SU-DHL-6 (cell line): Measurements from ENCODE around the gene MED31.

Source experiments
- H2AFZ ChIP-seq: fragments of 200-600 bp; sonication (generic); 2 replicates; pipeline ENCODE4 v1.6.1; 2014; ENCODE audit warnings: low read depth, mild to moderate bottlenecking, moderate library complexity, mixed read lengths, antibody characterized with exemption, low read length; ENCODE audit not compliant: severe bottlenecking
- H3F3A ChIP-seq: fragments of 200-600 bp; shearing (Covaris generic); 2 replicates; pipeline ENCODE4 v1.6.0; 2016; ENCODE audit warnings: antibody characterized with exemption, mild to moderate bottlenecking; ENCODE audit not compliant: insufficient read depth
- H3K27ac ChIP-seq: fragments of 200-600 bp; sonication (generic); 2 replicates; pipeline ENCODE4 v1.5.1; 2016; ENCODE audit warnings: low read depth, mild to moderate bottlenecking, low read length, moderate library complexity, mixed read lengths
- H3K27me3 ChIP-seq: fragments of 200-600 bp; sonication (generic), shearing (Covaris generic); 2 replicates; pipeline ENCODE4 v1.6.0; 2014; ENCODE audit warnings: mild to moderate bottlenecking, low read length
- H3K36me3 ChIP-seq: fragments of 200-600 bp; sonication (generic); 2 replicates; pipeline ENCODE4 v1.6.1; 2014; ENCODE audit warnings: mild to moderate bottlenecking, low read length, mixed read lengths
- H3K4me2 ChIP-seq: fragments of 300-600, 200-600 bp; shearing (Covaris generic), sonication (generic); 2 replicates; pipeline ENCODE4 v1.6.0; 2014; ENCODE audit warnings: low read length, low read depth, mild to moderate bottlenecking; ENCODE audit not compliant: poor library complexity, severe bottlenecking
- H3K4me3 ChIP-seq: fragments of 200-600 bp; sonication (generic); 2 replicates; pipeline ENCODE4 v1.5.1; 2014; ENCODE audit warnings: antibody characterized with exemption, low read length, mild to moderate bottlenecking, mixed read lengths; ENCODE audit not compliant: insufficient read depth, poor library complexity, severe bottlenecking
- H3K79me2 ChIP-seq: fragments of 200-600 bp; sonication (generic); 2 replicates; pipeline ENCODE4 v1.6.1; 2014; ENCODE audit warnings: mild to moderate bottlenecking, low read length, moderate library complexity; ENCODE audit not compliant: insufficient read depth
- H3K9ac ChIP-seq: fragments of 200-600 bp; sonication (generic); 2 replicates; pipeline ENCODE4 v1.7.0; 2014; ENCODE audit warnings: mild to moderate bottlenecking, low read length
- H3K9me2 ChIP-seq: fragments of 200-600 bp; sonication (generic); replicated peaks from 2 replicates; pipeline ENCODE4 v1.6.1; 2014; ENCODE audit warnings: low read length; ENCODE audit not compliant: insufficient read depth
- H3K9me3 ChIP-seq: fragments of 200-600 bp; sonication (generic); 2 replicates; pipeline ENCODE4 v1.6.1; 2014; ENCODE audit warnings: low read length, mixed read lengths; ENCODE audit not compliant: insufficient read depth
- H4K20me1 ChIP-seq: fragments of 200-600 bp; sonication (generic); 2 replicates; pipeline ENCODE4 v1.6.1; 2014; ENCODE audit warnings: low read depth, mild to moderate bottlenecking, antibody characterized with exemption, low read length, moderate library complexity, mixed read lengths
- CTCF ChIP-seq: fragments of 200-600 bp; sonication (generic); IDR thresholded peaks from one replicate; pipeline ENCODE4 v1.5.1; 2017; ENCODE audit warnings: antibody characterized with exemption, mild to moderate bottlenecking, low read length, moderate library complexity; ENCODE audit not compliant: insufficient read depth, poor library complexity, severe bottlenecking
- EZH2phosphoT487 ChIP-seq: fragments of 200-600 bp; sonication (generic), shearing (Covaris generic); conservative IDR thresholded peaks from 2 replicates; pipeline ENCODE4 v1.6.1; 2018; ENCODE audit warnings: mild to moderate bottlenecking, antibody characterized with exemption, low read length, moderate library complexity, mixed read lengths

The MED31 gene

DNA sequence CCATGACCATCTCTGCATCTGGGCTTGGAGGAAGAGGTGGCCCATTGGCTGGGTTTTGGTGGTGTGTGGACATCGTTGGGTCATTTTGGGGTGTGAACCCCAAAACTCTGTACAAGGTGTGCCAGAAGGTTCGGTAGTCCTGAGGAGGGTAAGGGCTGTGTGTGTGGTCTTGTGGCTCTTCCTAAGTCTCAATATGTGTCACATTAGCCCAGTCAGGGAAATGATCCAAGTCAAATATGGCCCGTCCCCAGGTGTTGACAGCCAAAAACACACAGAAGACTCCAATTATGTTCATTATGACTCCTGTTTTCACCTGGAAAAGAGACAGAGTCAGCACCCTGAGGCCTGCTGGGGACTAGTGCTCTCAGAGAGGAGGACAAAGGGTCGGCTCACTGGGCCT lies 34.6 kb upstream of the MED31 start:
- Histone ChIP-seq H4K20me1 (no peaks in the 10 kb centered on the region), H3K9me2 (no peaks in the 10 kb centered on the region), H3K9ac (no peak overlapping the region), H3K9me3 (no peaks in the 10 kb centered on the region), H3K4me3 (no peak overlapping the region), H3K79me2 (no peaks in the 10 kb centered on the region), H3K36me3 (no peaks in the 10 kb centered on the region), H3K27ac (no peak overlapping the region), H3F3A (no peaks in the 10 kb centered on the region), H2AFZ (no peak overlapping the region), H3K27me3 (no peaks in the 10 kb centered on the region), H3K4me2 (no peak overlapping the region)
- TF ChIP-seq CTCF (no peak), EZH2phosphoT487 (no peak)

- Histone ChIP-seq H3K9ac (no peak overlapping the region), H3K9me2 (no peaks in the 10 kb centered on the region), H3K27ac (no peak overlapping the region), H3F3A (no peaks in the 10 kb centered on the region), H3K36me3 (no peaks in the 10 kb centered on the region), H3K4me3 (no peak overlapping the region), H4K20me1 (no peaks in the 10 kb centered on the region), H3K9me3 (no peaks in the 10 kb centered on the region), H2AFZ (no peak overlapping the region), H3K4me2 (no peak overlapping the region), H3K27me3 (no peaks in the 10 kb centered on the region), H3K79me2 (no peaks in the 10 kb centered on the region)
- TF ChIP-seq CTCF = no peak
- no peak for TF ChIP-seq EZH2phosphoT487
Observed at GRCh38 chr17:6684881-6685767, 33.7 kb upstream of the MED31 start.

DNA sequence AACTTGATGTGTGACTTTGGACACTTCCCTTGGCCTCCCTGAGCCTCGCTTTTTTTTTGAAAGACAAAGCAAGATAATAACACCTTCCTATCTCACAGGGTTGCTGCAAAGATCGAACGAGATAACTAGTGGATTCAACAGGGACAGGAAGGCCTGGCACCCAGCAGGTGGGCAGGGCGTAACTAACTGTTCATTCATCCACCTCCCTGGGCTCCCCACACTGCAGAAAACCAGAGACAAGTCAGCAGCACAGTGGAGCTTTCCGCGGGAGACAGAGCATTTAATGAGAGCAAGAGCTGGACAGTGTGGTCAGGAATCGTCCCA lies 33.0 kb upstream of the MED31 start:
- Histone ChIP-seq H3K9ac (no peak overlapping the region), H3K36me3 (no peaks in the 10 kb centered on the region), H4K20me1 (no peaks in the 10 kb centered on the region), H3F3A (no peaks in the 10 kb centered on the region), H3K27ac (no peak overlapping the region), H3K79me2 (no peaks in the 10 kb centered on the region), H3K27me3 (no peaks in the 10 kb centered on the region), H3K9me3 (no peaks in the 10 kb centered on the region), H2AFZ (no peak overlapping the region), H3K4me2 (no peak overlapping the region), H3K9me2 (no peaks in the 10 kb centered on the region), H3K4me3 (no peak overlapping the region)
- TF ChIP-seq EZH2phosphoT487 (no peak), CTCF (no peak)
